HepG2 (cell line): ENCODE results near the gene CYSTM1. TPM values are rescaled to one million over a fixed set of nuclear protein-coding genes. Genes with fewer than 3 reads are reported as not detected.

Source experiments
- AGO1 ChIP-seq: fragments of 200-400 bp; formaldehyde crosslinking; IDR thresholded peaks from 2 replicates; pipeline ENCODE4 v1.6.1; 2017; ENCODE audit warnings: mild to moderate bottlenecking, low read depth, low read length, moderate library complexity; ENCODE audit not compliant: poor library complexity, severe bottlenecking
- FOXJ3 ChIP-seq: sonication (generic); formaldehyde crosslinking; IDR thresholded peaks from 2 replicates; pipeline ENCODE4 v1.4.0; 2020; ENCODE audit warnings: missing genetic modification reagents, mild to moderate bottlenecking, borderline replicate concordance
- GABPB1 ChIP-seq: IDR thresholded peaks from 2 replicates; pipeline ENCODE4 v1.6.1; 2016; ENCODE audit warnings: mild to moderate bottlenecking, missing genetic modification reagents, moderate library complexity, missing compliant biosample characterization
- KLF11 ChIP-seq: IDR thresholded peaks from 2 replicates; pipeline ENCODE4 v1.6.1; 2016; ENCODE audit warnings: missing compliant biosample characterization
- MAFK ChIP-seq, 2 experiments: IDR thresholded peaks in 1 of 2; conservative IDR thresholded peaks in 1 of 2; 2 replicates each; pipeline ENCODE4 v1.6.1; 2011; ENCODE audit warnings: improper control_type of control experiment in 2 of 2, low read length in 2 of 2
- NONO ChIP-seq, 2 experiments: fragments of 450-650 bp in 1 of 2; sonication (generic) in 1 of 2; formaldehyde crosslinking in 1 of 2; IDR thresholded peaks in 1 of 2; conservative IDR thresholded peaks in 1 of 2; 2 replicates each; pipeline versions ENCODE4 v1.6.1 to v1.8.0; 2017 to 2022; ENCODE audit warnings: mild to moderate bottlenecking in 1 of 2, missing genetic modification reagents in 1 of 2, moderate library complexity in 1 of 2
- NR2C2 ChIP-seq: sonication (generic); formaldehyde crosslinking; IDR thresholded peaks from 2 replicates; pipeline ENCODE4 v1.4.0; 2020; ENCODE audit warnings: missing genetic modification reagents, mild to moderate bottlenecking, moderate library complexity, borderline replicate concordance
- ONECUT2 ChIP-seq: sonication (generic); formaldehyde crosslinking; IDR thresholded peaks from 2 replicates; pipeline ENCODE4 v1.4.0; 2020; ENCODE audit warnings: missing genetic modification reagents
- ZBTB21 ChIP-seq: sonication (generic); formaldehyde crosslinking; IDR thresholded peaks from 2 replicates; pipeline ENCODE4 v1.4.0; 2020; ENCODE audit warnings: missing genetic modification reagents
- ZBTB7A ChIP-seq: sonication (generic); formaldehyde crosslinking; IDR thresholded peaks from 2 replicates; pipeline ENCODE4 v1.8.0; 2022; ENCODE audit warnings: mild to moderate bottlenecking, missing genetic modification reagents
- ZBTB8A ChIP-seq: sonication (generic); formaldehyde crosslinking; IDR thresholded peaks from 2 replicates; pipeline ENCODE4 v1.4.0; 2020; ENCODE audit warnings: mild to moderate bottlenecking, low read depth, missing genetic modification reagents, borderline replicate concordance
- ZFP90 ChIP-seq: sonication (generic); formaldehyde crosslinking; IDR thresholded peaks from 2 replicates; pipeline ENCODE4 v1.8.0; 2022; ENCODE audit warnings: missing genetic modification reagents, mild to moderate bottlenecking, inconsistent platforms, borderline replicate concordance
- ZFX ChIP-seq: sonication (generic); formaldehyde crosslinking; IDR thresholded peaks from 2 replicates; pipeline ENCODE4 v1.4.0; 2020; ENCODE audit warnings: mild to moderate bottlenecking, low read depth, missing genetic modification reagents, moderate library complexity
- ZMYM3 ChIP-seq: sonication (generic); formaldehyde crosslinking; IDR thresholded peaks from 2 replicates; pipeline ENCODE4 v1.5.1; 2020; ENCODE audit warnings: mild to moderate bottlenecking, missing genetic modification reagents
- ZNF143 ChIP-seq: sonication (generic); formaldehyde crosslinking; IDR thresholded peaks from 2 replicates; pipeline ENCODE4 v1.4.0; 2020; ENCODE audit warnings: missing genetic modification reagents
- ZNF17 ChIP-seq: sonication (generic); formaldehyde crosslinking; IDR thresholded peaks from 2 replicates; pipeline ENCODE4 v1.5.0; 2020; ENCODE audit warnings: mild to moderate bottlenecking, missing genetic modification reagents
- ZNF343 ChIP-seq: sonication (generic); formaldehyde crosslinking; IDR thresholded peaks from 2 replicates; pipeline ENCODE4 v1.4.0; 2020; ENCODE audit warnings: mild to moderate bottlenecking, missing genetic modification reagents
- ZNF562 ChIP-seq: sonication (generic); formaldehyde crosslinking; IDR thresholded peaks from 2 replicates; pipeline ENCODE4 v1.8.0; 2022; ENCODE audit warnings: missing genetic modification reagents, borderline replicate concordance
- ZNF777 ChIP-seq: sonication (generic); formaldehyde crosslinking; IDR thresholded peaks from 2 replicates; pipeline ENCODE4 v1.4.0; 2020; ENCODE audit warnings: missing genetic modification reagents
- ZSCAN31 ChIP-seq: sonication (generic); formaldehyde crosslinking; IDR thresholded peaks from 2 replicates; pipeline ENCODE4 v1.5.0; 2020; ENCODE audit warnings: low read depth, mild to moderate bottlenecking, missing genetic modification reagents
- polyA plus RNA-seq, 8 experiments: library from polyadenylated mRNA; depleted of rRNA in 3 of 8; stranded (reverse) in 7 of 8; unstranded in 1 of 8; fragments of >200 nt; fragmentation: Illumina TruSeq in 4 of 8; extraction: Trizol in 4 of 8; gene quantifications; 2 replicates each; pipeline versions ENCODE4 v1.2.1 to v1.2.3, GENCODE V29; 2011 to 2016; ENCODE audit warnings: low read depth in 4 of 8, missing spikeins in 1 of 8, mixed read lengths in 1 of 8; ENCODE audit not compliant: insufficient read depth in 1 of 8
- total RNA-seq, 5 experiments: library from RNA; depleted of rRNA; stranded (reverse); fragments of >200 nt; fragmentation: Illumina TruSeq; extraction: Trizol; gene quantifications; 2 replicates each; pipeline ENCODE4 v1.2.3, GENCODE V29; 2016; ENCODE audit warnings: low read depth in 1 of 5
- TF ChIP-seq, protein P1 (sequence below): sonication (generic); formaldehyde crosslinking; IDR thresholded peaks from 2 replicates; pipeline ENCODE4 v1.5.0; 2020; ENCODE audit warnings: missing genetic modification reagents
- TF ChIP-seq, protein P2 (sequence below): IDR thresholded peaks from 2 replicates; pipeline ENCODE4 v1.6.1; 2018; ENCODE audit warnings: missing genetic modification reagents
- TF ChIP-seq, protein P3 (sequence below): sonication (generic); formaldehyde crosslinking; IDR thresholded peaks from 2 replicates; pipeline ENCODE4 v1.4.0; 2020; ENCODE audit warnings: mild to moderate bottlenecking, low read depth, missing genetic modification reagents
- TF ChIP-seq, protein P4 (sequence below): sonication (generic); formaldehyde crosslinking; IDR thresholded peaks from 2 replicates; pipeline ENCODE4 v1.4.0; 2020; ENCODE audit warnings: missing genetic modification reagents, borderline replicate concordance

Gene CYSTM1
- total and polyA plus RNA-seq, 2 of the 13 experiments (the other 11 are each of a cell fraction or from before 2014, with no cell fraction given) = 40.0 to 73.4 TPM

DNA sequence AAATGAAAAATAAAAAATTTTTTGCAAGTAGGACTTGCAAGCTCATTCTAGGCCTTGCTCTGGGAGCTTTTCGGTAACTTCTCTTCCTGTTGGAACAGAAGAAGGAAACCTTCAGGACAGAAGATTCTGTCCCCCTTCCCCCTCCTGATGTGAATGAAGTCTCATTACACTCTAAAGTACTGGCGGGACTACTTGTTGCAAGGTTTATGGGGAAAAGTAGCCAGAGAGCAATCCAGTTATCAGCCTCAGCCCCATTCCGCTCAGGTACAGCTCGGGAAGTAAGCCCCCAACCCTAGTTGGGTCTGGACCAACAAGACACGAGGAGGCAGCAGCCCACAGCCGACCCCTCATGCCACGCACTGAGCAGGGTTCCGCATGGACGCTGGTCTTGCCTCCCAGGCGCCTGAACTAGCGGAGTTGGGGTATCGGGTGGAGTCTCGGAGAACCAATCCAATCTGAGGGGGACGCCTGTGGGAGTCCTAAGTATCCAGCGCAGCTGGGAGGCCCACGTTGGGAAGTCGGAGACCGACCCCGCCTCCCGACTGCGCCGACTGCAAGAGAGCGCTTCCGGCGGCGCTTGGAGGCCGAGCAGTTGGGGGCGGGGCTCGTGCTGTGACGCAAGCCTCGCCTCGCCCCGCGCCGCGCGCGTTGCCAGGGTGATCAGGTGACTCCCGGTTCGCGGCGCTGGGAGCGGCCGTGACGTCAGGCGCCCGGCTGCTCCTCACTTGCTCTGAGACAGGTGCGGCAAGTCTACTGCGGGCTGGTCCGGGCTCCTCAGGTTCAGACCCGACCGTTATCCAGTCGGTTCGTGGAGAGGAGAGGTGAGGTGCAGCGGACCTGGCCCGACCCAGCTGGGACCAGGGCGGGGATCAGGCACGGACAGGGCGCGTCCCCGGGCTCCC lies at the start of gene CYSTM1 (continued):
- peak; percentile 63; the same call in 1 of the 2 replicates for TF ChIP-seq ZFX (CRISPR knock-in tag)
- TF ChIP-seq ONECUT2 (CRISPR knock-in tag) = no peak
- TF ChIP-seq, protein P1, sequence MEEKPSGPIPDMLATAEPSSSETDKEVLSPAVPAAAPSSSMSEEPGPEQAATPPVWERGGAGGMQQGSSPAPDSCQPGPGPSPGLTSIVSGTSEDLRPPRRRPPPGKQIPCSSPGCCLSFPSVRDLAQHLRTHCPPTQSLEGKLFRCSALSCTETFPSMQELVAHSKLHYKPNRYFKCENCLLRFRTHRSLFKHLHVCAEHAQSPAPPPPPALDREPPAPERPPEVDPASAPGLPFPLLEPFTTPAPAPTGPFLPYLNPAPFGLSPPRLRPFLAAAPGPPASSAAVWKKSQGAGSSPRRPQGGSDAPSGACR (CRISPR knock-in tag) = no peak
- TF ChIP-seq, protein P2, sequence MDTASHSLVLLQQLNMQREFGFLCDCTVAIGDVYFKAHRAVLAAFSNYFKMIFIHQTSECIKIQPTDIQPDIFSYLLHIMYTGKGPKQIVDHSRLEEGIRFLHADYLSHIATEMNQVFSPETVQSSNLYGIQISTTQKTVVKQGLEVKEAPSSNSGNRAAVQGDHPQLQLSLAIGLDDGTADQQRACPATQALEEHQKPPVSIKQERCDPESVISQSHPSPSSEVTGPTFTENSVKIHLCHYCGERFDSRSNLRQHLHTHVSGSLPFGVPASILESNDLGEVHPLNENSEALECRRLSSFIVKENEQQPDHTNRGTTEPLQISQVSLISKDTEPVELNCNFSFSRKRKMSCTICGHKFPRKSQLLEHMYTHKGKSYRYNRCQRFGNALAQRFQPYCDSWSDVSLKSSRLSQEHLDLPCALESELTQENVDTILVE = peak; percentile 77; the same call in 1 of the 2 replicates
- TF ChIP-seq, protein P3, sequence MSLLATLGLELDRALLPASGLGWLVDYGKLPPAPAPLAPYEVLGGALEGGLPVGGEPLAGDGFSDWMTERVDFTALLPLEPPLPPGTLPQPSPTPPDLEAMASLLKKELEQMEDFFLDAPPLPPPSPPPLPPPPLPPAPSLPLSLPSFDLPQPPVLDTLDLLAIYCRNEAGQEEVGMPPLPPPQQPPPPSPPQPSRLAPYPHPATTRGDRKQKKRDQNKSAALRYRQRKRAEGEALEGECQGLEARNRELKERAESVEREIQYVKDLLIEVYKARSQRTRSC (CRISPR knock-in tag) = no peak
- TF ChIP-seq ZNF143 = no peak
- peak; percentile 92 for TF ChIP-seq GABPB1 (CRISPR knock-in tag)
- peak; percentile 77 for TF ChIP-seq AGO1
- no peak for TF ChIP-seq ZNF562 (CRISPR knock-in tag)
- TF ChIP-seq FOXJ3 = 0 out of 2 replicates have a peak, but pooled peaks have one; percentile 29
- peak; percentile 17; the same call in 1 of the 2 replicates for TF ChIP-seq ZFP90 (CRISPR knock-in tag)
- TF ChIP-seq KLF11 (CRISPR knock-in tag) = no peak
- peak; percentile 94 for TF ChIP-seq ZBTB21 (CRISPR knock-in tag)
- TF ChIP-seq ZBTB8A (CRISPR knock-in tag) = no peak
- no peak for TF ChIP-seq ZNF343 (CRISPR knock-in tag)
- TF ChIP-seq NONO (IDR thresholded peaks at IDR 0.05) = no peak
- TF ChIP-seq NONO (CRISPR knock-in tag; conservative IDR thresholded peaks at IDR 0.05) = no peak; the same call in 1 of the 2 replicates
- no peak for TF ChIP-seq ZNF17 (CRISPR knock-in tag)
- TF ChIP-seq ZSCAN31 (CRISPR knock-in tag) = peak; percentile 44; the same call in 1 of the 2 replicates
- TF ChIP-seq NR2C2 (CRISPR knock-in tag) = 0 out of 2 replicates have a peak, but pooled peaks have one; percentile 12
- no peak for TF ChIP-seq MAFK (conservative IDR thresholded peaks at IDR 0.05 in 1 of 2, IDR thresholded peaks at IDR 0.05 in 1 of 2; ENCODE audit: low read length in 2 of 2)
- TF ChIP-seq ZNF777 (CRISPR knock-in tag) = peak; percentile 19; the same call in 1 of the 2 replicates
- TF ChIP-seq ZMYM3 (CRISPR knock-in tag) = 0 out of 2 replicates have a peak, but pooled peaks have one; percentile 14
- TF ChIP-seq ZBTB7A (CRISPR knock-in tag) = peak; percentile 60; the same call in 1 of the 2 replicates
- TF ChIP-seq, protein P4, sequence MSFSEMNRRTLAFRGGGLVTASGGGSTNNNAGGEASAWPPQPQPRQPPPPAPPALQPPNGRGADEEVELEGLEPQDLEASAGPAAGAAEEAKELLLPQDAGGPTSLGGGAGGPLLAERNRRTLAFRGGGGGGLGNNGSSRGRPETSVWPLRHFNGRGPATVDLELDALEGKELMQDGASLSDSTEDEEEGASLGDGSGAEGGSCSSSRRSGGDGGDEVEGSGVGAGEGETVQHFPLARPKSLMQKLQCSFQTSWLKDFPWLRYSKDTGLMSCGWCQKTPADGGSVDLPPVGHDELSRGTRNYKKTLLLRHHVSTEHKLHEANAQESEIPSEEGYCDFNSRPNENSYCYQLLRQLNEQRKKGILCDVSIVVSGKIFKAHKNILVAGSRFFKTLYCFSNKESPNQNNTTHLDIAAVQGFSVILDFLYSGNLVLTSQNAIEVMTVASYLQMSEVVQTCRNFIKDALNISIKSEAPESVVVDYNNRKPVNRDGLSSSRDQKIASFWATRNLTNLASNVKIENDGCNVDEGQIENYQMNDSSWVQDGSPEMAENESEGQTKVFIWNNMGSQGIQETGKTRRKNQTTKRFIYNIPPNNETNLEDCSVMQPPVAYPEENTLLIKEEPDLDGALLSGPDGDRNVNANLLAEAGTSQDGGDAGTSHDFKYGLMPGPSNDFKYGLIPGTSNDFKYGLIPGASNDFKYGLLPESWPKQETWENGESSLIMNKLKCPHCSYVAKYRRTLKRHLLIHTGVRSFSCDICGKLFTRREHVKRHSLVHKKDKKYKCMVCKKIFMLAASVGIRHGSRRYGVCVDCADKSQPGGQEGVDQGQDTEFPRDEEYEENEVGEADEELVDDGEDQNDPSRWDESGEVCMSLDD (CRISPR knock-in tag) = peak; percentile 67; the same call in 1 of the 2 replicates
